Fibroblast of the aortic adventitia (primary cell): ENCODE results near the gene RP2. TPM values are rescaled to one million over a fixed set of nuclear protein-coding genes. Genes with fewer than 3 reads are reported as not detected.

Experiments used
- DNase-seq: peaks from one replicate; pipeline ENCODE4 v3.0.0-alpha.2; 2010; ENCODE audit warnings: low read depth
- H3K4me3 ChIP-seq: 2 replicates; pipeline ENCODE4 v1.5.1; 2011; ENCODE audit warnings: low read depth, mild to moderate bottlenecking, control low read depth, low read length, moderate library complexity
- total RNA-seq: library from RNA; depleted of rRNA; stranded (reverse); fragments of >200 nt; gene quantifications from 2 replicates; pipeline ENCODE4 v1.2.3, GENCODE V29; 2012; ENCODE audit warnings: low replicate concordance
- TF ChIP-seq, protein P1 (sequence below): IDR thresholded peaks from 2 replicates; pipeline ENCODE4 v1.5.1; 2011; ENCODE audit warnings: mild to moderate bottlenecking, low read length, control low read depth, inconsistent platforms; ENCODE audit not compliant: insufficient read depth

RP2 gene
- total RNA-seq = 7.4 and 23.3 TPM in 2 replicates

DNA sequence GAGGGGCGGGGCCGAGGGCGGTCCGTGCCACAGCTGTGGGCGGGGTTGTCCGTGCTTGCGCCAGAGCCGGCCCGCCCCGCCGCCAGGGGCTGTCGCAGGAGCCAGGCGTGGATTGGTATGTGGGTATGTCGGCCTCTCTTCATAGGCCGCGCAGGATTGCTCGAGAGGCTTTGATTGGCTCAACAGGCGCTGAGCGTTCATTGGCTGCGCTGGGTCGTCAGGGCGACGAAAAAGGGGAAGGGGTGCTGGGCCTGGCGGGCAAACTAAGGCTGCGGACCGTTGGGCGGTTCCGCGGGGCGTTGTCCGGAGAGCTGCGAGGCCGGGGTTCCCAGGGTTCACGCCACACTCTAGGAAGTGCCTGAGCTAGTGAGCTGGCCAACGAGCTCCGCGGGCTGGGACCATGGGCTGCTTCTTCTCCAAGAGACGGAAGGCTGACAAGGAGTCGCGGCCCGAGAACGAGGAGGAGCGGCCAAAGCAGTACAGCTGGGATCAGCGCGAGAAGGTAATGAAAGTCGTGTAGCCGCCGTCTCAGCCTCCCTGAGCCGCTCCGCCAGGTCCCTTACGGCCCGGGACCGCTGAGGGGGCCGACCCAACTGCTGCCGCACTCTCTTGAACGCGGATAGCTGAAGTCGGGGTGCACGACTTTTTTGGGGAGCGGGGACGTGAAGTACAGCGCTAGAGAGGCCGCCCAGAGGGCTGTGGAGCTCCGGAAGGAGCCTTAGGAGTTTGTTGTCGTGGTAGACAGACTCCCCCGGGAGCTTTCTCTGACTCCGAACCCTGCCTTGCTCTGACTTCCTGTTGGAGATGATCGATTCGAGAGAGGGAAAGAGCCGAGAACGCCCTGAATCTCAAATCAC, at the start of gene RP2:
RP2 (plus strand) TSS at position 343 of the 857 bp plus-strand sequence; CDS start at position 401, 58 bp downstream.
- TF ChIP-seq, protein P1, sequence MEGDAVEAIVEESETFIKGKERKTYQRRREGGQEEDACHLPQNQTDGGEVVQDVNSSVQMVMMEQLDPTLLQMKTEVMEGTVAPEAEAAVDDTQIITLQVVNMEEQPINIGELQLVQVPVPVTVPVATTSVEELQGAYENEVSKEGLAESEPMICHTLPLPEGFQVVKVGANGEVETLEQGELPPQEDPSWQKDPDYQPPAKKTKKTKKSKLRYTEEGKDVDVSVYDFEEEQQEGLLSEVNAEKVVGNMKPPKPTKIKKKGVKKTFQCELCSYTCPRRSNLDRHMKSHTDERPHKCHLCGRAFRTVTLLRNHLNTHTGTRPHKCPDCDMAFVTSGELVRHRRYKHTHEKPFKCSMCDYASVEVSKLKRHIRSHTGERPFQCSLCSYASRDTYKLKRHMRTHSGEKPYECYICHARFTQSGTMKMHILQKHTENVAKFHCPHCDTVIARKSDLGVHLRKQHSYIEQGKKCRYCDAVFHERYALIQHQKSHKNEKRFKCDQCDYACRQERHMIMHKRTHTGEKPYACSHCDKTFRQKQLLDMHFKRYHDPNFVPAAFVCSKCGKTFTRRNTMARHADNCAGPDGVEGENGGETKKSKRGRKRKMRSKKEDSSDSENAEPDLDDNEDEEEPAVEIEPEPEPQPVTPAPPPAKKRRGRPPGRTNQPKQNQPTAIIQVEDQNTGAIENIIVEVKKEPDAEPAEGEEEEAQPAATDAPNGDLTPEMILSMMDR = no peak
- peak; percentile 92 for DNase-seq
- peak within 1 kb of the TSS; percentile 73 for H3K4me3 ChIP-seq

DNA sequence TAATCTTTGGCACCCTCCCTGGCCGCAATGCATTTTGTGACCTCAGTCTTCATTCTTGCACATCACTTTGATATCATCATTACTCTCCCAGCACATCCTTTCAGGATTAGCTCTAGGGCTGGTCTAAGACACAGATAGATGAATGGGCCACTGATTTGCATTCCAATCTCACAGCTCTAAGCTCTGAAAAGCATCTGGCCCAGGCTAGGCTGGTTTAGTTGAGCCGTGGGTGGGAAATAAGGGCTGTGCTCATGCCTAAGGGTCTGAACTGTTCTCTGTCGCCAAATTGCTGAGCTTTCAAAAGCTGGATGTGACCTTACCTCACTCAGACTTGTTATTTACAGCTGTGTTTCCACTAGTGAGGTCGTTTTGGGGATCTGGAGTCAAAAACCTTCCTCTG, 47.9 kb upstream of the RP2 start:
- TF ChIP-seq, protein P1 = no peak
- H3K4me3 ChIP-seq = no peak overlapping the region
- DNase-seq = peak; percentile 19

DNA sequence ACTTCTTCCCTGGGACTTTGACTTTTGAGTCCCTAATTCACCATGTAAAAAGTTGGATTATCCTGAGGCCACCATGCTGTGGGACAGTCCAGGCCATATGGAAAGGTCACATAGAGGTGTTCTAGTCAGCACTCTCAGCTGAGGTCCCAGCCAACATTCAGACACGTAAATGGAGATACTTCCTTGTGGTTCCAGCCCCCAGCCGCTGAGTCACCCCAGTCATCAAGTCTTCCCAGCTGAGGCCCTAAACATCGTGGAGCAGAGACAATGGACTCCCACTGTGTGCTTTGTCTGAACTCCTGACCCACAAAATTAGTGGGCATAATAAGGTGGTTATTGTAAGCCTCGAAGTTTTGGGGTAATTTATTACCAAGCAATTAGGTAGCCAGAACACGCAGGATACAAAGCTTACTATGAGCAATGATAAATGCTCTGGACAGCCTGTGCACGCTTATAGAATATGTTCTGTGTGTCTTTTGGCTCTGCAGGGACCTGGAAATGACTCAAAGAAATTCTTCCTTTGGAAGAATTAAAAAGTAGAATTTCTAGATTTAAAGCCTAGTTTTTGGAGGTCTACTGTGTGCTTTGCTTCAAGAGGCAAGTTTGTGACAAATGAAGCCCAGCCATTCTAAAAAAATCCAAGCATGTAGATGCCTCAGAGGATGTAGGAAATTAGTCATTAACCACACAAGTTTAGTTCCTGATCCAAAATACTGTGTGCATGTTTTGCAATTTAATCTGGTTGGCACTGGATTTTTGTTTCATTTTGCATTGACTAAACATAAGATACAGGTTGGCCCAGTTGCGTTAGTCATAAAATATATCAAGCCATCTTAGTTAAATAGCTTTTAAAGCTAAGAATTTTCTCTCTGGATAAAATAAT, 44.7 kb upstream of the RP2 start:
- peak; percentile 95 for DNase-seq
- H3K4me3 ChIP-seq = no peak overlapping the region
- TF ChIP-seq, protein P1 = no peak

DNA sequence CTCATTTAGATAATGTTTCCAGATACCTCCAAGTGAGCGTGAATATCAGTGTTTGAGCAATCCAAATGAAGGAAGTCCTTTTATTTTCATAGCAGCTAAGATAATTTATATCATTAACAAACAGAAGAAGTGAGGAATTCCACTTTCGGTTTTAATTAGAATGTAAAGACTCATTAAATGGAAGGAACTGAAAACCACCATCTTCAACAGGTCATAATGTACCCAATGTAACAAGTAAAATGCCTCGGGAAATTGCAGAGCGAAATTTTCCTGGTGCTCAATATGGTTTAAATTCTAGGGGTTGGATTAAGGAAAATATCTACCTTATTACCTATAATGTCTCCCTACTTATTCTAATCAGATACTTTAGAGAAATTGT, 44.0 kb upstream of the RP2 start:
- H3K4me3 ChIP-seq = no peak overlapping the region
- TF ChIP-seq, protein P1 = no peak
- no peak for DNase-seq

DNA sequence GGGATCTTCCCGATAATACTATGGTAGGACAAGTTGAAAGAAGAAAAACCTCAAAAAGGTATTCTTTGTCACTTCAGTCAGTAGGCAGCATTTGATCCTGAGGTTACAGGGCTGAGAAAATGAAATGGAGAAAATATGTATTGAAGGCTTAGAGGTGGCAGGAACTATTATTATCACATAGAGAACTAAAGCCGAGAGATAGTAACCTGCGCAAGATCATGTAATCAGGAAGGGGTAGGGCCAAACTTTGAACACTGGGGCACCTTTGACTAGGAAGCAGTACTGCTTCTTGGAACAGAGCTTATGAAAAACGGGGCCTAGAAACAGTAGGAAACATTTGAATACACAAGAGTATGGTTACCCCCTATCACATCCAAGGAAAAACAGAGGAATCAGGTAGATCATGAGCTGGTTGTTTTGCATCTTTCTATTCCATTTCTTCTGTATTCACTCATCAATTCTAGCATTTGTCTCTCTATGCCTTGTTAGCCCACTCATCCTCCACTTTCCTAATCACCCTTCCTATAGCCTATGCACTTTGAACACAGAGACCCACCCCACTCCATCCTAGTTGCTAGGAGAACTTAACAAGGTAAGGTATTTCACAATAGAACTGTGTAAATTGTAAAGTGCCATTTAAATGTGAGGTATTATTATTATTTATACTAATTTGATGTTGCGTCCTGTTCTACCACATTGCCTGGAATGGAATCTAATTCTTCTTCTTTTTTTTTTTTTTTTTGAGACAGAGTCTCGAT, 43.3 kb upstream of the RP2 start:
- no peak for DNase-seq
- H3K4me3 ChIP-seq = no peak overlapping the region
- TF ChIP-seq, protein P1 = no peak

DNA sequence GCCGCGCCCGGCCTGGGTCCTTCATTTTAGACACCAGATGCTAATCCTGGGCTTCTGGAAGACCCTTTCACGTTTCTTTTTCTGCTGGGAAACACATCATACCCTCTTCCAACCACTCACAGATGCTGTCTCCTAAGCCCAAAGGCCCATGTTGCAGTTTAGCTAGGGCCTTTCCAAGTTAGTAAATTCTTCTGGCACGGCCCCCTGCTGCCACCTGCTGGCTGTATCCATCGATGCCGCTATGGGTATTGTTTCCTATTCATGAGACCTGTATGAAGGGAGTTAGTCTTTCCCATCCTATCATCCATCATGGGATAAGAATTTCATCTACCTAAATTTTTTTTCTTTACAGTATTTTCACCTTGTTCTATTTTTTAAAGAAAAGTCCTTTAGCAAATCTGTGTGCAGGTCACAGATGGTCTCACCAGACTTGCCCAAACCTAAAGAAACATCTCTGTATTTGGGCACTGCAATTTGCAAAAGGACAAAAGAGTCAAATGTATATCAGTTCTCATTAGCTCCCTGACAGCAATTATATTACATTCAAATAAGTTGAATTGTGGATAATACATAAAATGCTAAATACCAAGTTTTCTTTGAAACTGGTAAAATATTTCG, 40.2 kb upstream of the RP2 start:
- H3K4me3 ChIP-seq = no peak overlapping the region
- TF ChIP-seq, protein P1 = peak; percentile 83
- DNase-seq = peak; percentile 77
